Measurements from ENCODE around the gene OR2AE1. TPM values are rescaled to one million over a fixed set of nuclear protein-coding genes. Genes with fewer than 3 reads are reported as not detected.

The OR2AE1 gene
- total RNA-seq (1.2 and 1.3 TPM in 2 replicates), polyA plus RNA-seq (0.22 and 0.43 TPM in 2 replicates), polyA minus RNA-seq (not detected in 2 replicates)
- total RNA-seq (2013), result 0.26 TPM

DNA sequence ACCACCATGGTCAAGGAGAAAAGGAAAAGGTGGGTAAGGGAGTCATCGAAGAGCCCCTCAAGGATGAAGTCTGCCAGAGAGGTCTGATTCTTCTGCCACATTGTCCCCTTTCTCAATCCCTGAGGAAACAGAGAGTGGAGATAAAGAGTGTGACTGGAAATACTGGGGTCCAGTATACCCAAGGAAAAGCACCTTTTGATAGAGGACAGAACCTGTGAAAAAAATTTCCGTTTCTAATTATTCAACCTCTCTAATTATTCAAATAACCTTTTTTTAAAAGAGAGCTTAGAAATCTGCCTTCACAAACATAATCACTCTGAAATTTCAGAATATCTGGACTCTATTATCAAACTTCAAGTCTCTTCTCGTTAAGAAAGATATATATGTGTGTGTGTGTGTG, at the start of gene OR2AE1:
Gene OR2AE1, minus strand, starts transcription at position 101 of the 400 bp plus-strand sequence. Its CDS starts 0 bp downstream, at position 101.
- DNase-seq (no peak), ATAC-seq (ENCODE audit: low read depth) (no peak)
- Mint-ChIP-seq H3K27me3 (peaks cover 3% of the 10 kb centered on the region), H3K9me3 (ENCODE audit: insufficient read depth) (no peaks in the 10 kb centered on the region), H3K4me1 (no peaks in the 10 kb centered on the region), H3K4me3 (no peak within 1 kb of the TSS), H3K27ac (no peak within 1 kb of the TSS)
- Histone ChIP-seq H3K4me3 (ENCODE audit: control extremely low read depth in 1 of 5, extremely low read depth in 1 of 5, insufficient read depth in 1 of 5, low read depth in 2 of 5, low read length in 4 of 5) (no peak within 1 kb of the TSS), H3K4me2 (replicated peaks; ENCODE audit: low read depth, low read length, poor library complexity, severe bottlenecking) (no peak within 1 kb of the TSS), H3K9ac (ENCODE audit: low read length) (no peak within 1 kb of the TSS), H3K9me3 (ENCODE audit: control extremely low read depth in 1 of 3, control insufficient read depth in 2 of 3, insufficient read depth in 1 of 3, low read length in 2 of 3) (no peaks in the 10 kb centered on the region), H3K36me3 (replicated peaks in 1 of 2; ENCODE audit: control extremely low read depth in 1 of 2, control insufficient read depth in 1 of 2, extremely low read depth in 1 of 2, insufficient read depth in 2 of 2, low read length in 1 of 2) (no peaks in the 10 kb centered on the region), H3K27me3 (replicated peaks in 1 of 4; ENCODE audit: control extremely low read depth in 1 of 4, control insufficient read depth in 3 of 4, insufficient read depth in 4 of 4, low read length in 3 of 4) (peaks cover 0 to 2% (median 0%) of the 10 kb centered on the region in 4 experiments), H4K20me1 (ENCODE audit: control insufficient read depth, insufficient read depth, low read length, poor library complexity, severe bottlenecking) (no peaks in the 10 kb centered on the region), H3K79me2 (ENCODE audit: control insufficient read depth, insufficient read depth, low read length) (no peaks in the 10 kb centered on the region), H3K27ac (ENCODE audit: low read length in 2 of 2) (no peak within 1 kb of the TSS), H3K4me1 (ENCODE audit: control insufficient read depth in 2 of 2, insufficient read depth in 2 of 2, low read length in 2 of 2) (no peaks in the 10 kb centered on the region), H2AFZ (ENCODE audit: insufficient read depth, low read depth, low read length, poor library complexity, severe bottlenecking) (no peak within 1 kb of the TSS)
- ChIA-PET CTCF (no interaction called here), POLR2A (no interaction called here)
- intact Hi-C loops (cut with micrococcal nuclease), result no loop called here
- 100% methylated on average over 1 of the region's 3 CpGs for WGBS (ENCODE audit: insufficient coverage)
- TF ChIP-seq, protein P1, sequence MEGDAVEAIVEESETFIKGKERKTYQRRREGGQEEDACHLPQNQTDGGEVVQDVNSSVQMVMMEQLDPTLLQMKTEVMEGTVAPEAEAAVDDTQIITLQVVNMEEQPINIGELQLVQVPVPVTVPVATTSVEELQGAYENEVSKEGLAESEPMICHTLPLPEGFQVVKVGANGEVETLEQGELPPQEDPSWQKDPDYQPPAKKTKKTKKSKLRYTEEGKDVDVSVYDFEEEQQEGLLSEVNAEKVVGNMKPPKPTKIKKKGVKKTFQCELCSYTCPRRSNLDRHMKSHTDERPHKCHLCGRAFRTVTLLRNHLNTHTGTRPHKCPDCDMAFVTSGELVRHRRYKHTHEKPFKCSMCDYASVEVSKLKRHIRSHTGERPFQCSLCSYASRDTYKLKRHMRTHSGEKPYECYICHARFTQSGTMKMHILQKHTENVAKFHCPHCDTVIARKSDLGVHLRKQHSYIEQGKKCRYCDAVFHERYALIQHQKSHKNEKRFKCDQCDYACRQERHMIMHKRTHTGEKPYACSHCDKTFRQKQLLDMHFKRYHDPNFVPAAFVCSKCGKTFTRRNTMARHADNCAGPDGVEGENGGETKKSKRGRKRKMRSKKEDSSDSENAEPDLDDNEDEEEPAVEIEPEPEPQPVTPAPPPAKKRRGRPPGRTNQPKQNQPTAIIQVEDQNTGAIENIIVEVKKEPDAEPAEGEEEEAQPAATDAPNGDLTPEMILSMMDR (IDR thresholded peaks at IDR 0.05), result no peak
- no peak for TF ChIP-seq EZH2 (IDR thresholded peaks at IDR 0.05; ENCODE audit: borderline replicate concordance, insufficient read depth, low read depth, low read length, poor library complexity, severe bottlenecking)

- no peak for DNase-seq
- Histone ChIP-seq H3K4me2 (replicated peaks; ENCODE audit: low read depth, low read length, poor library complexity, severe bottlenecking) (no peak overlapping the region), H3K4me3 (ENCODE audit: control extremely low read depth in 1 of 5, extremely low read depth in 1 of 5, insufficient read depth in 1 of 5, low read depth in 2 of 5, low read length in 4 of 5) (no peak overlapping the region), H3K9ac (ENCODE audit: low read length) (no peak overlapping the region), H3K9me3 (ENCODE audit: control extremely low read depth in 1 of 3, control insufficient read depth in 2 of 3, insufficient read depth in 1 of 3, low read length in 2 of 3) (no peaks in the 10 kb centered on the region), H3K27me3 (replicated peaks in 1 of 4; ENCODE audit: control extremely low read depth in 1 of 4, control insufficient read depth in 3 of 4, insufficient read depth in 4 of 4, low read length in 3 of 4) (peaks cover 0 to 31% (median 22%) of the 10 kb centered on the region in 4 experiments), H3K36me3 (replicated peaks in 1 of 2; ENCODE audit: control extremely low read depth in 1 of 2, control insufficient read depth in 1 of 2, extremely low read depth in 1 of 2, insufficient read depth in 2 of 2, low read length in 1 of 2) (no peaks in the 10 kb centered on the region), H2AFZ (ENCODE audit: insufficient read depth, low read depth, low read length, poor library complexity, severe bottlenecking) (no peak overlapping the region), H4K20me1 (ENCODE audit: control insufficient read depth, insufficient read depth, low read length, poor library complexity, severe bottlenecking) (no peaks in the 10 kb centered on the region), H3K27ac (ENCODE audit: low read length in 2 of 2) (no peak overlapping the region), H3K4me1 (ENCODE audit: control insufficient read depth in 2 of 2, insufficient read depth in 2 of 2, low read length in 2 of 2) (peaks cover 6 to 12% of the 10 kb centered on the region in 2 donors), H3K79me2 (ENCODE audit: control insufficient read depth, insufficient read depth, low read length) (no peaks in the 10 kb centered on the region)
- intact Hi-C loops (cut with micrococcal nuclease), result no loop called here
- no peak for TF ChIP-seq EZH2 (IDR thresholded peaks at IDR 0.05; ENCODE audit: borderline replicate concordance, insufficient read depth, low read depth, low read length, poor library complexity, severe bottlenecking)
- TF ChIP-seq, protein P1 (IDR thresholded peaks at IDR 0.05), result no peak
- Mint-ChIP-seq H3K27me3 (peaks cover 55% of the 10 kb centered on the region), H3K4me3 (no peak overlapping the region), H3K9me3 (ENCODE audit: insufficient read depth) (no peaks in the 10 kb centered on the region), H3K4me1 (peaks cover 1% of the 10 kb centered on the region), H3K27ac (no peak overlapping the region)
- CTCF ChIA-PET, result no interaction called here
- POLR2A ChIA-PET, result no interaction called here
- no peak for ATAC-seq (ENCODE audit: low read depth)
Observed at GRCh38 chr7:99926321-99926720, 49.5 kb upstream of the OR2AE1 start.
